Naive thymus-derived CD4-positive, alpha-beta T cell (primary cell): ENCODE results near the gene PAN2. TPM values are rescaled to one million over a fixed set of nuclear protein-coding genes. Genes with fewer than 3 reads are reported as not detected.
"Not testable (repeated sequence)": the region's sequence is repeated elsewhere in the genome, so short reads cannot be mapped to it uniquely, and the experiment has no call there.

ENCODE experiments used
- ATAC-seq: fragments of 150-1000 bp; cut with Tn5 transposase; 2 replicates; pipeline ENCODE4 v1.10.0; 2021; ENCODE audit warnings: mild to moderate bottlenecking, moderate library complexity
- CTCF ChIA-PET: fragments of 350-600 bp; sonication (Branson Sonifier 250); formaldehyde crosslinking; loops from one replicate; lab custom pipeline; 2021; ENCODE audit warnings: antibody characterized with exemption; lab: Charles Lee
- POLR2A ChIA-PET: fragments of 350-600 bp; sonication (Branson Sonifier 250); formaldehyde crosslinking; loops from one replicate; lab custom pipeline; 2021; ENCODE audit warnings: antibody characterized with exemption, inconsistent platforms; lab: Charles Lee
- DNase-seq, 9 donors: peaks; one replicate each; pipeline versions ENCODE4 v3.0.0 to v3.0.0-alpha.2; 2020 to 2022; ENCODE audit warnings: mixed read lengths in 1 of 9
- H3K27ac ChIP-seq: one replicate; pipeline ENCODE4 v1.7.0; 2013; ENCODE audit warnings: mild to moderate bottlenecking, low read depth, low read length, moderate library complexity
- H3K27me3 ChIP-seq, 2 donors: one replicate each; pipeline ENCODE4 v1.7.0; 2013; ENCODE audit warnings: low read length in 2 of 2, mild to moderate bottlenecking in 2 of 2, moderate library complexity in 2 of 2; ENCODE audit not compliant: control insufficient read depth in 2 of 2, insufficient read depth in 2 of 2
- H3K36me3 ChIP-seq, 3 experiments: 1 replicate in 2 of 3; 2 replicates in 1 of 3; pipeline ENCODE4 v1.7.0; 2013; ENCODE audit warnings: low read length in 3 of 3, mild to moderate bottlenecking in 3 of 3, moderate library complexity in 1 of 3; ENCODE audit not compliant: insufficient read depth in 3 of 3, control insufficient read depth in 2 of 3
- H3K4me1 ChIP-seq, 2 donors: one replicate each; pipeline ENCODE4 v1.7.0; 2013; ENCODE audit warnings: low read length in 2 of 2, mild to moderate bottlenecking in 2 of 2, moderate library complexity in 1 of 2; ENCODE audit not compliant: control insufficient read depth in 2 of 2, insufficient read depth in 2 of 2
- H3K4me3 ChIP-seq: 2 replicates; pipeline ENCODE4 v1.7.0; 2013; ENCODE audit warnings: mild to moderate bottlenecking, low read length
- H3K9me3 ChIP-seq, 3 experiments: 1 replicate in 2 of 3; 2 replicates in 1 of 3; pipeline ENCODE4 v1.7.0; 2013; ENCODE audit warnings: low read length in 3 of 3; ENCODE audit not compliant: control insufficient read depth in 2 of 3
- H3K27ac Mint-ChIP-seq, 9 donors: one replicate each; pipeline ENCODE4 v1.8.0; 2020 to 2022; ENCODE audit warnings: mixed read lengths in 9 of 9, mild to moderate bottlenecking in 8 of 9, moderate library complexity in 5 of 9, inconsistent platforms in 2 of 9
- H3K27me3 Mint-ChIP-seq, 5 donors: one replicate each; pipeline ENCODE4 v1.8.0; 2021 to 2022; ENCODE audit warnings: mixed read lengths in 5 of 5, mild to moderate bottlenecking in 1 of 5
- H3K36me3 Mint-ChIP-seq, 5 donors: one replicate each; pipeline ENCODE4 v1.8.0; 2020 to 2022; ENCODE audit warnings: mixed read lengths in 5 of 5, mild to moderate bottlenecking in 3 of 5, inconsistent platforms in 1 of 5
- H3K4me1 Mint-ChIP-seq, 7 donors: one replicate each; pipeline ENCODE4 v1.8.0; 2020 to 2022; ENCODE audit warnings: mixed read lengths in 7 of 7, mild to moderate bottlenecking in 3 of 7, inconsistent platforms in 1 of 7
- H3K4me3 Mint-ChIP-seq, 10 donors: one replicate each; pipeline ENCODE4 v1.8.0; 2020 to 2022; ENCODE audit warnings: mild to moderate bottlenecking in 10 of 10, mixed read lengths in 10 of 10, moderate library complexity in 6 of 10, inconsistent platforms in 2 of 10
- H3K9me3 Mint-ChIP-seq, 11 donors: one replicate each; pipeline ENCODE4 v1.8.0; 2020 to 2022; ENCODE audit warnings: mixed read lengths in 11 of 11, mild to moderate bottlenecking in 4 of 11, inconsistent platforms in 1 of 11, moderate library complexity in 1 of 11
- intact Hi-C, 2 donors: fragments of 100-400 bp; cut with micrococcal nuclease; formaldehyde crosslinking; loops; one replicate each; pipeline ENCODE4 v1.15.1; 2023
- polyA plus RNA-seq, 2 donors: library from polyadenylated mRNA; unstranded; fragments of 300-500 nt; fragmentation: Illumina TruSeq; gene quantifications; one replicate each; pipeline ENCODE4 v1.2.3, GENCODE V29; 2021
- total RNA-seq, 6 experiments: library from RNA in 5 of 6; stranded (reverse) in 5 of 6; gene quantifications; 1 replicate in 5 of 6; 2 replicates in 1 of 6; pipeline ENCODE4 v1.2.3 and lab custom pipeline; 2021 to 2026

The PAN2 gene
- total and polyA plus RNA-seq, 7 experiments from 2014 or later: 11.4 to 279 (median 140) TPM

GRCh38 chr12:56324206-56324605 is 9.6 kb downstream of the PAN2 start:
- H3K27ac Mint-ChIP-seq: peak overlapping the region in 1 of 9 donors; percentile 20
- POLR2A ChIA-PET: interaction anchor here (0.6 to 1.9 kb wide), 4 partner anchors 8 to 175 kb away, joined by 5 to 7 read pairs (median 6); partner anchors contain the start of genes CNPY2, IL23A and PAN2

DNA sequence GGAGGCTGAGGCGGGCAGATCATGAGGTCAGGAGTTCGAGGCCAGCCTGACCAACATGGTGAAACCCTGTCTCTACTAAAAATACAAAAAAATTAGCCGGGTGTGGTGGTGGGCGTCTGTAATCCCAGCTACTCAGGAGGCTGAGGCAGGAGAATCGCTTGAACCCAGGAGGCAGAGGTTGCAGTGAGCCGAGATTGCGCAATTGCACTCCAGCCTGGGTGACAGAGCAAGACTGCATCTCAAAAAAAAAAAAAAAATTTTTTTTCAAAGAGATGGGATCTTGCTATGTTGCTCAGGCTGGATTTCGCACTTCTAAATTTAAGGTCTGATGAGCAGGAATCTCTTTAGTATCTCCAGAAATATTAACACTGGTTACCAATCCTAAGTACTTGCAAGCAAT is 12.2 kb downstream of the PAN2 start:
- intact Hi-C loops, H3K9me3 ChIP-seq, H3K27me3 Mint-ChIP-seq, ATAC-seq, H3K27ac Mint-ChIP-seq, DNase-seq, H3K4me3 ChIP-seq, H3K4me1 Mint-ChIP-seq, H3K27ac ChIP-seq, H3K4me3 Mint-ChIP-seq, H3K4me1 ChIP-seq, H3K9me3 Mint-ChIP-seq, H3K27me3 ChIP-seq: not testable (repeated sequence)
- peaks cover 4 to 67% (median 25%) of the 10 kb centered on the region in 3 experiments for H3K36me3 ChIP-seq
- peaks cover 23 to 41% (median 30%) of the 10 kb centered on the region in 5 donors for H3K36me3 Mint-ChIP-seq
- ChIA-PET POLR2A (interaction anchor here (0.7 kb wide), 1 partner anchor 129 kb away, joined by 3 read pairs; no protein-coding TSS in a partner anchor), CTCF (interaction anchor here (1.2 kb wide), 1 partner anchor 90 kb away, joined by 6 read pairs; no protein-coding TSS in a partner anchor)

More at GRCh38 chr12:56324206-56324605, 9.6 kb downstream of the PAN2 start:
- CTCF ChIA-PET: no interaction called here
- intact Hi-C loops: no loop called here
- H3K4me3 Mint-ChIP-seq: no peak overlapping the region
- no peak for DNase-seq
- Histone ChIP-seq H3K36me3 (peaks cover 0 to 79% (median 31%) of the 10 kb centered on the region in 3 experiments), H3K4me1 (no peaks in the 10 kb centered on the region), H3K27ac (no peak overlapping the region), H3K4me3 (no peak overlapping the region), H3K9me3 (no peaks in the 10 kb centered on the region), H3K27me3 (no peaks in the 10 kb centered on the region)
- no peaks in the 10 kb centered on the region for H3K9me3 Mint-ChIP-seq
- no peak for ATAC-seq
- peaks cover 28 to 53% (median 33%) of the 10 kb centered on the region in 5 donors for H3K36me3 Mint-ChIP-seq
- no peaks in the 10 kb centered on the region for H3K27me3 Mint-ChIP-seq
- H3K4me1 Mint-ChIP-seq: peaks cover 0 to 7% (median 0%) of the 10 kb centered on the region in 7 donors

GRCh38 chr12:56321027-56321426 is 12.8 kb downstream of the PAN2 start:
- intact Hi-C loops: no loop called here
- H3K27ac ChIP-seq: no peak overlapping the region
- H3K27me3 Mint-ChIP-seq: no peaks in the 10 kb centered on the region
- H3K36me3 Mint-ChIP-seq: peaks cover 22 to 37% (median 25%) of the 10 kb centered on the region in 5 donors
- no peak overlapping the region for H3K27ac Mint-ChIP-seq
- peaks cover 0 to 9% (median 4%) of the 10 kb centered on the region in 7 donors for H3K4me1 Mint-ChIP-seq
- no peaks in the 10 kb centered on the region for H3K27me3 ChIP-seq
- H3K9me3 ChIP-seq: no peaks in the 10 kb centered on the region
- H3K4me3 Mint-ChIP-seq: no peak overlapping the region
- CTCF ChIA-PET: interaction anchor here (1.2 kb wide), 1 partner anchor 90 kb away, joined by 6 read pairs; no protein-coding TSS in a partner anchor
- POLR2A ChIA-PET: interaction anchor here (0.6 to 1.1 kb wide), 5 partner anchors 13 to 129 kb away, joined by 3 to 4 read pairs (median 3); partner anchors contain the start of gene PAN2
- peaks cover 3 to 4% of the 10 kb centered on the region in 2 donors for H3K4me1 ChIP-seq
- DNase-seq (no peak), ATAC-seq (peak; percentile 27)
- H3K36me3 ChIP-seq: peaks cover 4 to 63% (median 22%) of the 10 kb centered on the region in 3 experiments
- H3K4me3 ChIP-seq: no peak overlapping the region
- H3K9me3 Mint-ChIP-seq: no peaks in the 10 kb centered on the region

DNA sequence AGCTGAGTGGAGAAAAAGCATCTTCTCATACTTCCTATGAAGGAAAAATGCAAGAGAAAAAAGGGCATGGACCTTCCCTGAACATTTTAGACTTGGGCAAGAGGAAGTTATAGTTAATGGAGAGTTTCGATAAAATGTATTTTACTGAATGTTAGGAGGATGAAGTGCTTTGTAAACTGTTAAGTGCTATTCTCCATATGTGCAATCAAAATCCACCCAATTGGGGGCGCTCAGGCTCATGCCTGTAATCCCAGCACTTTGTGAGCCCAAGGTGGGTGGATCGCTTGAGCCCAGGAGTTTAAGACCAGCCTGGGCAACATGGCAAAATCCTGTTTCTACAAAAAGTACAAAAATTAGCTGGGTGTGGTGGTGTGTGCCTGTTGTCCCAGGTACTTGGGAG is 16.1 kb downstream of the PAN2 start:
- peaks cover 13 to 16% of the 10 kb centered on the region in 2 donors for H3K4me1 ChIP-seq
- H3K27ac Mint-ChIP-seq: peak overlapping the region in 5 of 9 donors; percentile 1 to 72 (median 56)
- H3K36me3 ChIP-seq: peaks cover 4 to 44% (median 6%) of the 10 kb centered on the region in 3 experiments
- no peak overlapping the region for H3K4me3 ChIP-seq
- no peaks in the 10 kb centered on the region for H3K9me3 ChIP-seq
- no peaks in the 10 kb centered on the region for H3K9me3 Mint-ChIP-seq
- H3K36me3 Mint-ChIP-seq: peaks cover 0 to 22% (median 8%) of the 10 kb centered on the region in 5 donors
- ChIA-PET POLR2A (interaction anchor here (3.0 to 5.0 kb wide), 4 partner anchors 10 to 132 kb away, joined by 9 to 66 read pairs (median 34); partner anchors contain the start of genes IL23A, PAN2, STAT2 and TIMELESS), CTCF (interaction anchor here (0.7 to 1.8 kb wide), 2 partner anchors 21 to 201 kb away, joined by 3 to 5 read pairs; partner anchors contain the start of gene IL23A)
- no peak overlapping the region for H3K27ac ChIP-seq
- H3K4me1 Mint-ChIP-seq: peaks cover 5 to 23% (median 13%) of the 10 kb centered on the region in 7 donors
- intact Hi-C loops: loop anchor here in 1 of 2 donors (5.0 kb wide), 2 partner anchors 320 to 770 kb away; partner anchors contain the start of gene NAB2
- no peak for ATAC-seq
- H3K27me3 ChIP-seq: no peaks in the 10 kb centered on the region
- H3K27me3 Mint-ChIP-seq: no peaks in the 10 kb centered on the region
- H3K4me3 Mint-ChIP-seq: peak overlapping the region in 1 of 10 donors; percentile 16
- no peak for DNase-seq

- Mint-ChIP-seq H3K4me3 (peak within 1 kb of the TSS; percentile 96 to 99 (median 98)), H3K27me3 (no peaks in the 10 kb centered on the region), H3K9me3 (no peaks in the 10 kb centered on the region), H3K4me1 (peaks cover 5 to 23% (median 13%) of the 10 kb centered on the region in 7 donors), H3K36me3 (peaks cover 0 to 22% (median 8%) of the 10 kb centered on the region in 5 donors), H3K27ac (peak within 1 kb of the TSS; percentile 93 to 99 (median 99))
- H3K4me3 ChIP-seq: peak within 1 kb of the TSS; percentile 100
- ChIA-PET POLR2A (interaction anchor here (0.5 to 5.0 kb wide), 26 partner anchors 8 to 1818 kb away, joined by 3 to 66 read pairs (median 4); partner anchors contain the start of genes ANKRD52, IL23A, NCKAP1L and PAN2), CTCF (interaction anchor here (0.7 to 1.5 kb wide), 8 partner anchors 15 to 153 kb away, joined by 3 to 10 read pairs (median 4); partner anchors contain the start of genes CS, IL23A, RNF41 and SPRYD4)
- DNase-seq (peak; percentile 83 to 94 (median 92)), ATAC-seq (peak; percentile 93)
- peaks cover 13 to 16% of the 10 kb centered on the region in 2 donors for H3K4me1 ChIP-seq
- intact Hi-C loops: loop anchor here (1.0 to 5.0 kb wide), 17 partner anchors 16 to 771 kb away; partner anchors contain the start of genes CS (in 2 of the 2), IL23A (in 2 of the 2), SPRYD4 (in 2 of the 2) and STAT2 (in 2 of the 2)
- H3K36me3 ChIP-seq: peaks cover 0 to 39% (median 4%) of the 10 kb centered on the region in 3 experiments
- H3K27ac ChIP-seq: peak within 1 kb of the TSS; percentile 97
- H3K27me3 ChIP-seq: no peaks in the 10 kb centered on the region
- no peaks in the 10 kb centered on the region for H3K9me3 ChIP-seq
Observed at GRCh38 chr12:56315622-56316473, 18.0 kb downstream of the PAN2 start, which contains the start of gene CNPY2. CNPY2 (minus strand) TSS chr12:56315988; CDS start chr12:56315217, 771 bp downstream.
